ENCODE measurements around the gene ATAD3C.

- TF ChIP-seq, protein P1, sequence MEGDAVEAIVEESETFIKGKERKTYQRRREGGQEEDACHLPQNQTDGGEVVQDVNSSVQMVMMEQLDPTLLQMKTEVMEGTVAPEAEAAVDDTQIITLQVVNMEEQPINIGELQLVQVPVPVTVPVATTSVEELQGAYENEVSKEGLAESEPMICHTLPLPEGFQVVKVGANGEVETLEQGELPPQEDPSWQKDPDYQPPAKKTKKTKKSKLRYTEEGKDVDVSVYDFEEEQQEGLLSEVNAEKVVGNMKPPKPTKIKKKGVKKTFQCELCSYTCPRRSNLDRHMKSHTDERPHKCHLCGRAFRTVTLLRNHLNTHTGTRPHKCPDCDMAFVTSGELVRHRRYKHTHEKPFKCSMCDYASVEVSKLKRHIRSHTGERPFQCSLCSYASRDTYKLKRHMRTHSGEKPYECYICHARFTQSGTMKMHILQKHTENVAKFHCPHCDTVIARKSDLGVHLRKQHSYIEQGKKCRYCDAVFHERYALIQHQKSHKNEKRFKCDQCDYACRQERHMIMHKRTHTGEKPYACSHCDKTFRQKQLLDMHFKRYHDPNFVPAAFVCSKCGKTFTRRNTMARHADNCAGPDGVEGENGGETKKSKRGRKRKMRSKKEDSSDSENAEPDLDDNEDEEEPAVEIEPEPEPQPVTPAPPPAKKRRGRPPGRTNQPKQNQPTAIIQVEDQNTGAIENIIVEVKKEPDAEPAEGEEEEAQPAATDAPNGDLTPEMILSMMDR (conservative IDR thresholded peaks at IDR 0.05 in 1 of 2, IDR thresholded peaks at IDR 0.05 in 1 of 2; ENCODE audit: low read depth in 1 of 2, low read length in 2 of 2): no peak
- no peak for TF ChIP-seq EZH2 (IDR thresholded peaks at IDR 0.05; ENCODE audit: low read length, missing control alignments)
These were observed 61.5 kb downstream of the ATAD3C start for GRCh38 chr1:1510912-1511532.
